ENCODE data around the gene KIF1A.

The KIF1A gene

DNA sequence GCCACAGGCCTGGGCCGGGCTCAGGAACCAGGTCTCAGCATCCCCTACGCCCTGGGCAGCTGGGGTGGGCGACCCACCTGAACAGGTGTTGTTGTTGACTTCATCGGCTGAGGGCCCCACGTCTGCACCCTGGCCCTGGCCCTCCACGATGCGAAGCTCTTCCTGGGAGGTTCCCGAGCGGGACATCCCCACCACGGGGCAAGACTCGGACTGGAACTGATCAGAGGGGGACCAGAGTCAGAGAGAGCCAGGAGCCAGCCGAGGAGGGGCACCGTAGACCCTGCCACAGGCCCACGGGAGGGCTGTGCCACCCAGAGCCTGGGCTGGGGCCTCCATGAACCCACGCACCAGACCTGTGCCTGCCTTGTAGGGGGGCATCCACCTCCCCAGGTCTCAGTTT, 74.1 kb downstream of the KIF1A start:
- no peak for DNase-seq (ENCODE audit: low read depth)
- H3K4me3 ChIP-seq (ENCODE audit: low read depth, low read length), result no peak overlapping the region

DNA sequence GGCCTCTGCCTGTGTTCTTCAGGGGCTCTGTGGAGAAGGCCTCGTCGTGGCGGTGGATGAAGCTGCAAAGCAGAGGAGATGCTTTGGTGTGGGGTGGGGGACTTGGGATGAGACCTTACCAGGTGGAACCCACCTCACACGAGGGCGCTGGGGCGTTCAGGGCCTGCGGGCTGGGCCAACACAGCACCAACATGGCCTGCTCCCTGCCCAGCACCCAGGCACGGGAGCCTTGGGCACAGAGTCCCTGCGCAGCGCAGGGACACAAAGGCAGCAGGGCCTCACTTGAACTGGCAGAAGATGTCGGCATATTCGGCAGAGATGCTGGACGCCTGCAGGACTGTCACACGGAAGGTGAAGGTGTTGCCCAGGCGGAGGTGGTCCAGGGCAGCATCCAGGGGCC, 74.6 kb downstream of the KIF1A start:
- no peak overlapping the region for H3K4me3 ChIP-seq (ENCODE audit: low read depth, low read length)
- no peak for DNase-seq (ENCODE audit: low read depth)

DNA sequence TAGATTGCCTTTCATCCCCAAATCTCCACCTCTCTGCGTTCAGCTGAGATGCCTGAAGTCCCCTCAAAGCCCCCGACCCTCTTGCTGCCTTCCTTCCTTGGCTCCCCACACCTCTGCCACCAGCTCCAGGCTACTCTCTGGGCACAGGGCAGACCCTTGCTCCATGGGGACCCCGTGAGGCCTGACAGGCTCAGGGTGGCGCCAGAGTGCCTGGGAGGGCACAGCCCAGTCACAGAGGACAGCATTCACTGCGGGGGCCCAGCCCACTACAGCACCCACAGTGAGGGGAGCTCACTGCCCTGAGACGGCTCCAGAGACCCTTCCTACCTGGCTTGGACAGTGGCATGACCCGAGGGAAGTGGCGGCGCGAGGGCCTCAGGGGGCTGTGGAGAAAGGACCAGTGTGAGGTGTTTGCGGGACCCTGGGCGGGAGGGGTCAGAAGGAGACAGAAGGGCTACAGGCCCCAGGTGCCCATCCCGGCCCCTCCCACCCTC, 77.4 kb downstream of the KIF1A start:
- DNase-seq (ENCODE audit: low read depth), result no peak

DNA sequence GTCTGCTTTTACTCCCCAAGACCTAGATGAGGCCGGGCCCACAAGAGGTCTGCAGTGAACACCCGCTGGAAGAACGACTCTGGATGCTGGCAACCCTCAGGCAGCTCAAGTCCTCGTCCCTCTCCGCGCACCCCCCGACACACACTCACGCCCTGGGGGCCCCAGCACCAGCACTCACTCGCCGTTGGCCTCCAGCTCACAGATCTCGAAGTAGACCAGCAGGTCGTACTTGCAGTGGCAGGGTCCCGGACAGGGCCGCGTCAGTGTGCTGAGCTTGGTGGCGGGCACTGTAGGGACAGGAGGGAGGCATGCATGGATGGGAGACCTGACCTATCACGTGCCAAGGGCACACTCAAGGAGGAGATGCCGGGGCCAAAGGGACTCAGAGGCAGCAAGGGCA, 78.9 kb downstream of the KIF1A start:
- H3K4me3 ChIP-seq (ENCODE audit: low read depth, low read length), result no peak overlapping the region
- no peak for DNase-seq (ENCODE audit: low read depth)

More for the DNA sequence above, 77.4 kb downstream of the KIF1A start:
- H3K4me3 ChIP-seq (ENCODE audit: low read depth, low read length), result no peak overlapping the region

DNA sequence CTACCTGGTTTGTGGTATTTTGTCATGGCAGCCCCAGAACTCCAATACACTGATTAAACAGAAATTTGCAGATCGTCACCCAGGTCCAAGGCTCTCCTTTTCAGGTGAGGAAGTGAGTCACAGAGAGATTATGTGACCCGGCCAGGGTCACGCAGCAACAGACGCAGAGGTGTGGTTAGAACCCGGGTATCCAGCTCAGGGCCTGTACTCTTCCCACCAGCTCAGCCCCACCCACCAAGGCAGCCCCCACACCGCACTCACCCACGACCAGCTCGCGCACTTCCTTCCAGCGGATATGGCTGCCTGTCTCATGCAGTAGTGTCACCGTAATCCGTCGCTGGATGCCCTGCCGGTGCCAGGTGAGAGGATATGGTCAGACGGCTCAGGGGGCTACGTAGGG, 80.2 kb downstream of the KIF1A start:
- no peak for DNase-seq (ENCODE audit: low read depth)

DNA sequence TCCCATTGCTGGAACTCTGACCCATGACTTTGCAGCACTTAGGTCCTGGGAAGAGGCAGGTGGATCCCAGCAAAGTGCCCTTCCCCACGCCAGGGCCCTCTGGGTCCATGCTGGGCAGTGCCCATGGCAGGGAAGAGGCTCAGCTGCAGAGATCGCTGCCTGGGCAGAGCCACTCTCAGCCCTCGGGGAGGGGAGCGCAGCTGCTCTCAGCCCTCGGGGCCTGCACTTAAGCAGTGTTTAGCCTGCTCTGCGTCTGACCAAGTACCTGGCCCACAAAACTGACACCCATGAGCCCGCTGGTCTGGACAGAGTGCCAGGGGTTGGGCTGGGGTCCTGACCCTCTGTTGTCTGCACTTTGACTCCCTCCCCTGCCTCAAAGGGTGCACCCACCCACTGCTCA, 82.1 kb downstream of the KIF1A start:
- DNase-seq (ENCODE audit: low read depth), result no peak
- H3K4me3 ChIP-seq (ENCODE audit: low read depth, low read length), result no peak overlapping the region

More for the DNA sequence above, 80.2 kb downstream of the KIF1A start:
- no peak overlapping the region for H3K4me3 ChIP-seq (ENCODE audit: low read depth, low read length)

DNA sequence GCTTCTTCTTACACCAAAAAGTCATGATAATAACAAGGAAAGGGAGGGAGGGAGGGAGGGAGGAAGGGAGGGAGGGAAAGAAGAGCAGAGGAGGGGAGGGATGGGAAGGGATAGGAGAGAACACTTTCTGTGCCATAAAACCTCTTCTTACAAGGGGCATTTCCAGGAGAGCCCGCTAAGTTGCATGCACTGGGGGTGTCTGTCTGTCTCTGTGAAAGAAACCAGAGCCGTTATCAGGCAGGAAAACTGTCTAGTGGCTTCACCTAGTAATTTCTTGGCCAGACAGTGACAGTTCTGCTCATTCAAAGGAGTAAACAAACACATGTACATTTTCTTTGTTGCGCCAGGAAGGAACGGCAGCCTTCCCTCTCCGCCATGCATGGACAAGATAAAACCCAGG, 82.5 kb downstream of the KIF1A start:
- no peak overlapping the region for H3K4me3 ChIP-seq (ENCODE audit: low read depth, low read length)
- no peak for DNase-seq (ENCODE audit: low read depth)

DNA sequence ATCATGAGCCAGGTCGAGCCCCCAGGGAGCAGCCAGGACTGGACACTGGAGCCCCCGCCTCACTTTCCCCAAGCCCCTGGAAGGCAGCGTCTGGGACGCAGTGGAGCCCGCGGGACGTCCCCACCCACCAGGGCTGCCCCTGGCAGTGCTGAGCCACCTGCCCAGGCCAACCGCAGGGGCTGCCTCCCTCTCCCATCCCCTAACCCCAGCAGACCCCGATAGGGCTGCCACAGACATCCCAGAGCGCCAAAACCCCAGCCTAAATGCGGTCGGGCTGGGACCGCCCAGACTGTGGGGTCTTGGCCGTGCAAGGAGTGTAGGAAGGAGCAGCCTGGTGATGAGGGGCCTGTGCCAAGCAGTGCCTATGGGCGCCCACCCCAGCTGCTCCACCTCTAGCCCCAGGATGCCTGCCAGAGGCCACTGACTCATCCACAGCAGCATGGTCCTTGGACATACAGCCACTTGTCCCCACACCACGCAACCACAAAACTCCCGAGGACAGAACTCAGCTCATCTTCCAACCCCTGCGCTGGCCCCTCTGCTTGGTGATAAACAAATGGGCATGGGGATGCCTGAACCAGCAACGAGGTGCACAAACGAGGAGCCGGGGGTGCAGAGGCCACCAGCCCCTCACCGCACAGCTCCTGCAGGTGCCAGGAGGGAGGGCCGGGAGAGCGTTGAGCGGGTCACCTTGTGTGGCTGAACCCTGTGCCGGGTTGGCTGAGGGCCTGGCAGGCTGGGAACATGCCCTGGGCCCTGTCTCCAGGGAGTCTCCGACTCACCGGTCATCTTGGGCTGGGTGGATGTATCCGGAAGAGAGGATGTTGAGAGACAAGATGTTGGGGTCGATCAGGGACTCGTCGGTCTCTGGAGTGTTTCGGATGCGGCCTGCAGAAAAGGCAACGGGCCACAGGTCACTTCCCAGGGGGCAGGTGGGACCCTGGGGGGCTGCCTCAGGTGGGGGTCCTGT, 83.5 kb downstream of the KIF1A start:
- DNase-seq (ENCODE audit: low read depth), result no peak

DNA sequence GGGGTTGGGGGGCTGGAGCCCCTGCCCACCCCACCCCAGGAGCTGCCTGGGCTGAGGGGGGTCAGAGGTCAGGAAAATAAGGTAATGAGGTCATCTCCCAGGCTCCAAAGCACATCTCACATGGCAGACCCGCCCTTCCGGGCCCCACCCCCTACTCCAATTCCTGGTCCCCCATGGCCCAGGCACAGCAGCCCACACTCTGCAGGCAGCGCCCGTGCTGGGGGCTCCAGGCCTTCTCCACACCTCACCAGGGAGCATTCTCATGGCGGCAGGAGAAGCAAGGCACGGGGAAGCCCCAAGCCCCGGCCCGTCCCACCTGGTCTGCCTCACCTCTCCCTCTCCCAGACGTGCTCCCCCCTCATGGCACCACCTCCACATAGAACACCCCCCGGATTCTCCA, 84.5 kb downstream of the KIF1A start:
- H3K4me3 ChIP-seq (ENCODE audit: low read depth, low read length), result no peak overlapping the region
- DNase-seq (ENCODE audit: low read depth), result no peak

More for the DNA sequence above, 83.5 kb downstream of the KIF1A start:
- H3K4me3 ChIP-seq (ENCODE audit: low read depth, low read length), result no peak overlapping the region

DNA sequence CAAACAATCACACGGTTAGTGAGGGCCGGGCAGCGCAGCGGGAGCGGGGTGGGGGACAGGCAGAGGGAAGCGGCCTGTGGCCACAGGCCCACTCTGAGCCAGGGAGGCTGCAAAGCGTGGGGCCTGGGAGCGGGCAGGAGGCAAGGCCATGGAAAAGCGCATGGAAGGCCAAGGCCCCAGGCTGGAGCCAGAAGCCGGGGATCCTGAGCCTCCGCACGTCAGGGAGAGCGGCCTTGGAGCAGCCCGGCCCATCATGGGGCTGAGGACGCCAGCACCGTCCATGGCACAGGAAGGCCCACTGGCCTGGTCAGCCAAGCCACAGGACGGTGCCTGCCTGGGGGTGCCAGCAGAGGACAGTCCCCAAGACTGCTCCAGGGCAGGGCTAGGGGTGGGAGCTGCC, 85.3 kb downstream of the KIF1A start:
- DNase-seq (ENCODE audit: low read depth), result no peak
- H3K4me3 ChIP-seq (ENCODE audit: low read depth, low read length), result no peak overlapping the region

DNA sequence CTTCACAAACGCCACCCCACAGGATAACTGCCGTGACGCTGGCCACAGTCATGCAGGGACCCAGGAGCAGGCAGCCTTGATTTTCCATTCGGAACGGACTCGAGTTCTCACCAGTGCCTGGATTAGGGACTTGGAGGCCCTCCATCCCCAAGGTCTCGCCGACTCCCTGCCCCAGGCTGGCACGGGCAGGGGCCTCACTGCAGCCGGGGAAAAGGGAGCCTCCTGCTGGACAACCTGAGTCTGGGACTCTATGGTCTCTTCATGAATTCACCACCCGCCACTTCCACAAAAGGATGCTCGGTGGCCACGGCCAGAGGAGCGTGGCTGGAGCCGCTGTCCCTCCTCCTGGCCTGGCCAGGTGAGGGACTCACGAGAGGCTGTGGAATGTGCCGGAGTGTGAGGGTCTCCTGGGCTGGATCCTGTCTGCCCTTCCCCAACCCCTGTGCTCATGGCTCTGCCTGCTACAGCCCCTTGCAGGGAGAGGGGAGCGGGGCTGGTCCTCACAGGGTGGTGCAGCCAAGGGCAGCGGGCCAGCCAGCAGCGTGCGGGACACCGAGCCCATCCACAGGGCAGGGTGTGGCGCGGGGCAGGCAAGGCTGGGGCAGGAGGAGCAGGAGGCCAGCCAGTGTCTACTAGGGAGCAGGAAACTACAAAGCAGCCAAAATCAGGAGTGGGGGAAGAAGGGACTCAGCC, 86.1 kb downstream of the KIF1A start:
- H3K4me3 ChIP-seq (ENCODE audit: low read depth, low read length), result no peak overlapping the region
- no peak for DNase-seq (ENCODE audit: low read depth)

DNA sequence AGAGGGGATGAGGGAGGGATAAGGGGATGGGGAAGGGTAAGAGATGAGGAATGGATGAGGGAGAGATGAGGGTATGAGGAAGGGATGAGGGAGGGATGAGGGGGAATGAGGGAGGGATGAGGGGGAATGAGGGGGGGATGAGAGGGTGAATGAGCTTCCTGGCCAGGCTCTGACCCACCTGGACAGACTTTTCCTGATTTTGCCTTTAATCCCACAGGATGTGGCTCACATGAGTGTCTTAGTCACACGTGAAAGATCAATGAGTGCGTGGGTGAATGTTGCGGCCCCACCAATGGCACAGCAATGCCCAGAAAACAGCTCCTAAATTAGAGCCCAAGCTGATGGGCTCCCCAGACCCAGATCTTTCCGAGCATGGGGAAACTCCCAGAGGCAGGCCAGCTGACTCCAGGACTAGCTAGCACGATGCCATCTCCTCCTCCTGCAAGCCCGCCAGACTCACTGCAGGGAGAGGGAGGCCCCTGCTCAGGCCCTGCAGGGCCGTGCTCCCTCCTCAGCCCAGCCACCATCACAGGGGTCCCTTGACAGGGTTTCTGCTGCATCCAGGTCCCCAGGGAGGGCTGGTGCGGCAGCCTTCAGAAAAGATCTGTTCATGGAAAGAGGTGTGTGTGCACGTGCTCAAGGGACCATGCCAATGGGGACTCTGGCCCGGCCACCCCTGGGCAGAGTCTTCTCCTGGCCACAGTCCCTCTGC, 87.0 kb downstream of the KIF1A start:
- H3K4me3 ChIP-seq (ENCODE audit: low read depth, low read length), result no peak overlapping the region
- DNase-seq (ENCODE audit: low read depth), result no peak

DNA sequence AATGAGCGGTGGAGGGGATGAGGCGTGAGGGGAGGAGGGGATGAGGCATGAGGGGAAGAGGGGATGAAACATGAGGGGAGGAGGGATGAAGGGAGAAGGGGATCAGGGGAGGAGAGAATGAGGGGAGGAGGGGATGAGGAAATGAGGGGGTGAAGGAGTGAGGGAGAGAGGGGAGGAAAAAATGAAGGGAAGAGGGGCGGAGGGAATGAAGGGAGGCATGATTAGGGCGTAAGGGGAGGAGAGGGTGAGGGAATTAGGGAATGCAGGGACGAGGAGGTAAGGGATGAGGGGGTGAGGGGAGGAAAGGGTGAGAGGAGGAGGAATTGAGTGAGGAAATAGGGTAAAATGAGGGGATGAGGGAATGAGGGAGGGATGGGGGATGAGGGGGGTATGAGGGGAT, 87.8 kb downstream of the KIF1A start:
- DNase-seq (ENCODE audit: low read depth), result no peak
- H3K4me3 ChIP-seq (ENCODE audit: low read depth, low read length), result no peak overlapping the region

DNA sequence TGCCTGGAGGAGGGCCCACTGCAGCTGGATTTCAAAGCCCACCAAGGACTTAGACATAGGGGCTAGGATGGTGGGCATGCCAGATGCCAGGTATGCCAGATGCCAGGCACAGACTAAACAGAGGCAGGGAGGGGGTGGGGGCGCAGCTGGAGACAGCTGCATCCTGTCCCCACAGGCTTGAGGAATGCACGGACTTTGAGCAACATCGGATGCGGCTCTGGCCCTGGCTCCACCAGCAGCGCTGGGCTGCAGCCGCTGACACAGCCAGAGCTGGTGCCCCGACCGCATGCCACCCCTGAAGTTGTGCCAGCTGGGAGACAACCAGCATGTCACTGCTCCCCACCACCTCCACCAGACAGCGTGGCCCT, 88.9 kb downstream of the KIF1A start:
- H3K4me3 ChIP-seq (ENCODE audit: low read depth, low read length), result no peak overlapping the region
- DNase-seq (ENCODE audit: low read depth), result no peak

DNA sequence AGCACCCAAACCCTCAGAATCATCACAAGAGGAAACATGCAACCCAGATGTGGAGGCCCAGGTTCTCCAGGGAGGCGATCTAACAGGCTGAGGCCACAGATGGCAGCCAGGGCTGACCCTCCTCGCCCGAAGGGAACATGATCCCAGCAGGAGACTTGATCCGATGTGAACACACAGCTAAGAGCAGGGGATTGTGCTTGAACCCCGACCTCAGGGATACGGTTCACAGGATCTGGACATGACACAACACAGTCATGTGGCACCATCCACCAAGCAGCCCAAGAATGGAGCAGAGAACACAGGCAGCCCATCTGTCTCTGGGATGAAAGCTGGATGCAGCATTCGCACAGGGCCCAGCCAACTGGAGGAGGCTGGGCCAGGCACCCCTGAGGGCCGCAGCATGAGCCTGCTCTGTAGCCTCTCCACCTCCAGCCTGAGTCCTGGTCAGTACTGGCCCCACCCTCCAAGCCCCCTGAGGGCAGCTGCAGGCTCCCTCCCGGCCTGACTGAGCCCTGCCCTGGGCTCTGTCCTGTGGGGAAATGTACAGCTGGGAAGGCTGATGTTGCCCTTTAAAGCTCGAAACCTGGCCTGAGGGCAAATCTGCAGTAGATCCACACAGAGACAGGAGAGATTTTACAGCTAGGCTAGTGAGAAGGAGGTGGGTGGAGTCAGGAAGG, 89.4 kb downstream of the KIF1A start:
- no peak for DNase-seq (ENCODE audit: low read depth)
- no peak overlapping the region for H3K4me3 ChIP-seq (ENCODE audit: low read depth, low read length)

DNA sequence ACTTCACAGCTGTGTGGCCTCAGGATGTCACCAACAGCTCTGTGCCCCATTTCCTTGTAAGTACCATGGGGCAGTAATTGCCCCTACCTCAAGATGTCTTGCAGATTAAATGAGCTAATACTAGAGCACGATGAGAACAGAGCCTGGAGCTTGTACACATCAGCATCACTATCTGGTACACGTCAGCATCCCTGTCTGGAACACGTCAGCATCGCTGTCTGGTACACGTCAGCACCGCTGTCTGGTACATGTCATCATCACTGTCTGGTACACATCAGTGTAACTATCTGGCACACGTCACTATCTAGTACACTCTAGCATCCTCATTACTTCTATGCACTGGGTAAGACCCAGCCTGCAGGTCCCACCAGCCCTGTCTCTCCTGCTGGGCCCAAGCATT, 91.2 kb downstream of the KIF1A start:
- DNase-seq (ENCODE audit: low read depth), result no peak
- H3K4me3 ChIP-seq (ENCODE audit: low read depth, low read length), result no peak overlapping the region

DNA sequence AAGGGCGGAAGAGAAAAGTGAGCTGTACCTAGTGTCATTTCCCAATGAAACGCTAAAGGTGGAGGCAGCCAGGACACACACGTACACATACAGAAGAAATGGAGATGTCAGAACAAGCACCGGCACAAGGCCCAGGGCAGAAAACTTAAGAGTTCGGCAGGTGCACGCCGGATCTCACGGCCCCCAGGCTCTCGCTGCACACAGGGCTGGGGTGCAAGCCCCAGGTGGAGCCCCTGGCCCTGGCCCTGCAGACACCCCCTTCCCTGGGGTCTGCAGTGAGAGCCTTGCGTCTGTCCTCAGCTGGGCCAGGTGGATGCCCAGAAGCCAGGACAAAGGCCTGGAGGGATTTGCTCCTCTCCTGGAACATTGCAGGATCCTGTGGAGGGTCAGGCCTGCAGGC, 91.7 kb downstream of the KIF1A start:
- H3K4me3 ChIP-seq (ENCODE audit: low read depth, low read length), result no peak overlapping the region
- DNase-seq (ENCODE audit: low read depth), result no peak

DNA sequence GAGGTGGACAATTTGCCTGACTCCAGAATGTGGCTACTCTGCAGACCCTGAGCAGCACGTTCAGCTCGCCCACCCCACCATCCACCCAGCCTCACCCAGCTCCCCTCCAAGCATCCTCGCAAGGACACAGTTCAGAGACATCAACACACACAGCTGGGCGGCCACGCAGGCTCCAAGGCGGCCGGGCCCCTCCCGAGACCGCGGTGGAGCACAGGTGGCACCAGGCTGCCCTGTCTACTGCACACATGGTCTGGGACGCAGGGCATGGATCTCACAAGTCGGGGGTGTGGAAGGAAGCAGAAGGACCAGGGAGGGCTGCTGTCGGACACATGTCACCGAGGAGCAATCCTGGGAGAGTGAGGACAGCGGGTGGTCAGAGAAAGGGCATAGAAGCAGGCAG, 92.1 kb downstream of the KIF1A start:
- no peak for DNase-seq (ENCODE audit: low read depth)
- no peak overlapping the region for H3K4me3 ChIP-seq (ENCODE audit: low read depth, low read length)

DNA sequence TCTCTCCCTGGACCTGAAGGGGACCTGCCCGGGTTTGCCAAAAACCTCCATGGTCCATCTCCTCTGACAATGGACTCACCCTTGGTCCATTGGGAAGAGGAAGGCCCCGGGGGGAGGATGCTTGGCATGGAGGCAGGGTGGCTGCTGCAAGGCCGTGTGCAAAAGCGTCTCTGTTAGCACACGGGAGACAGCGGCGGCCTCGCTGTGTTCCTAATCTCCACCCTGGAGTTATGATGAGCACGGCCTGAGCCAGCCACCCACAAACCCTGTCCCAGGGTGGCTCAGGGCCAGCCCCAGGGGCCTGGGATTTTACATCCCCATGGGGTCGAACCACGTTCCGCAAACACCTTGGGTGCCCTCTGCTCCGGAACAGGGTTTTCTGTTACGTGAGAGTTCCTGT, 92.6 kb downstream of the KIF1A start:
- H3K4me3 ChIP-seq (ENCODE audit: low read depth, low read length), result no peak overlapping the region
- DNase-seq (ENCODE audit: low read depth), result no peak

DNA sequence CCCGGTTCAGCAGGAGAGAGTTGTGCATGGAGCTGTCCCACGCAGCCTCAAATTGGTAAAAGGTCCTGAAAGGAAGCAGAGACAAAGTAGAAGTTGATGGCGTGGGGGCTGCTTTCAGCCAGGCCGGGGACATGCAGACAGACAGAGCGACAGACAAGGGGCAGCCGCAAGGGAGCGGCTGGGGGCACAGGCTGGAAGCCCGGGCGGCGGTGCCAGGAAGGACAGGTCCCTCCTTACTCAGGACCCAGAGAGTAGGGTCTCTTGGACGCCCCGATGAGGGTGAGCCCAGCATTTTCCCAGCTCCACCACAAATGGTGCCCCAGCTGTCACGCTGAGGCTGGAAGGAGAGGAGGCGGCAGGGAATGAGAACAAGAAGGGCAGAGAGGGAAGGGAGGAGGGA, 93.1 kb downstream of the KIF1A start:
- H3K4me3 ChIP-seq (ENCODE audit: low read depth, low read length), result no peak overlapping the region
- no peak for DNase-seq (ENCODE audit: low read depth)

All from skeletal muscle cell (primary cell).